Measurements from ENCODE around the gene BANP. TPM values are rescaled to one million over a fixed set of nuclear protein-coding genes. Genes with fewer than 3 reads are reported as not detected.

BANP gene
- total and polyA plus RNA-seq, 2 of the 8 experiments (the other 6 are each of a cell fraction or from before 2014, with no cell fraction given): 25.8 to 39.8 TPM

DNA sequence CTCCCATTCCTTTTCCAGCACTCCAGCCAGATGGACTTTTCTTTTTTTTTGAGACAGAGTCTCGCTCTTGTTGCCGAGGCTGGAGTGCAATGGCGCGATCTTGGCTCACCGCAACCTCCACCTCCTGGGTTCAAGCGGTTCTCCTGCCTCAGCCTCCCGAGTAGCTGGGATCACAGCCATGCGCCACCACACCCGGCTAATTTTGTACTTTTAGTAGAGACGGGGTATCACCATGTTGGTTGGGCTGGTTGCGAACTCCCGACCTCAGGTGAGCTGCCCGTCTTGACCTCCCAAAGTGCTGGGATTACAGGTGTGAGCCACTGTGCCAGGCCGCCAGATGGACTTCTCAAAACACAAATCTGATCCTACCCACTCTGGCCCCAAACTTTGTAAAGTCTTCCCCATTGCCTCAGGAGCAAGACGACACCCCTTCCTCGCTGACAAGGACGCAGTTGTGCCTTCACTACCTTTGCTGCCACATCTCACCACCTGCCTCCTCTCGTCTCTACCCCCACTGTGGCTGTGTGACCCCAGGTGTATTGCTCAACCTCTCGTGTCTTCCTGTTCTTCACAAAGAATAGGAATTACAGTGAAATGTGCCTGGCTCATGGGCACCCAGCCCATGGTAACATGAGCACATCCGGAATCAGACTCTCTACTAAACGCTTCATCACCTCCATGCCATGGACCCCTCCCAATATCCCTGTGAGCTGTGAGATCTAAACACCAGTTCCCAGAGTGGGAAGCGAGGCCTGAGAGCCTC lies 3.7 kb upstream of the BANP start (continued):
- TF ChIP-seq RAD21 (IDR thresholded peaks at IDR 0.05 in 1 of 2, conservative IDR thresholded peaks at IDR 0.05 in 1 of 2; ENCODE audit: low read depth in 2 of 2, low read length in 2 of 2) (no peak), TAF7 (optimal IDR thresholded peaks at IDR 0.05; ENCODE audit: borderline replicate concordance, low read depth, low read length) (no peak), RFX5 (IDR thresholded peaks at IDR 0.05; ENCODE audit: borderline replicate concordance, low read depth, low read length) (no peak)
